Measurements from ENCODE around the gene RPS6KA2.

DNA sequence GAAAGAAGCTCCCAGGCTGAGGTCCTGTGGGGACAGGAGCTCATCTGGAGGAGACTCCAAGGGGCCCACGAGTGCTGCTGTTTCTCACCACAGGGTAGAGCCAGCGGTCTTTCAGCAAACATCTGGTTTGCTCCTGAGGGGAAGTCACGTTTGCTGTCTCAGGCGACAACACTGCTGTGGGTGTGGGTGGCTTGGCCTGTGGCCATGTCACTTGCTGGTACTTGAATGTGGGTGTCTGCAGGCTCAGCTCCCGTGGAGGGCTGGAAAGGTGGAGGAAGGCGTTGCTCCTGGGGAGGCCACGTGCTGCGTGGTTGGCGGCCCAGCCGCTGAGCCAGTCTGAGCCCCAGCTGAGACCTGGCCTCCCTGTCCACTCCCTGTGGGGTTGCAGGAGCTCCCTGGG lies 191.5 kb downstream of the RPS6KA2 start:
- TF ChIP-seq CTCF (IDR thresholded peaks at IDR 0.05) (no peak), POLR2A (IDR thresholded peaks at IDR 0.05) (no peak)
